CD14-positive monocyte (primary cell): ENCODE measurements around the gene KRTAP4-16. TPM values are rescaled to one million over a fixed set of nuclear protein-coding genes. Genes with fewer than 3 reads are reported as not detected.

Experiments used
- DNase-seq, 3 donors: peaks; one replicate each; pipeline ENCODE4 v3.0.0-alpha.2; 2011 to 2022
- H2AFZ ChIP-seq: 2 replicates; pipeline ENCODE4 v1.6.0; 2012; ENCODE audit warnings: mild to moderate bottlenecking, low read depth, low read length, inconsistent platforms; ENCODE audit not compliant: insufficient read depth, poor library complexity, severe bottlenecking
- H3K27ac ChIP-seq, 2 donors: 1 replicate in 1 of 2; 2 replicates in 1 of 2; pipeline ENCODE4 v1.5.1; 2012 to 2013; ENCODE audit warnings: low read length in 2 of 2, control low read depth in 1 of 2, inconsistent platforms in 1 of 2, low read depth in 1 of 2, mild to moderate bottlenecking in 1 of 2
- H3K27me3 ChIP-seq, 2 donors: one replicate each; pipeline versions ENCODE4 v1.6.0 to v1.6.1; 2011 to 2013; ENCODE audit warnings: low read length in 2 of 2; ENCODE audit not compliant: control insufficient read depth in 2 of 2, insufficient read depth in 2 of 2
- H3K36me3 ChIP-seq, 2 donors: replicated peaks in 1 of 2; 1 replicate in 1 of 2; 2 replicates in 1 of 2; pipeline versions ENCODE4 v1.5.1 to v1.6.1; 2012 to 2013; ENCODE audit warnings: low read length in 2 of 2, control low read depth in 1 of 2, inconsistent platforms in 1 of 2, mild to moderate bottlenecking in 1 of 2; ENCODE audit not compliant: insufficient read depth in 2 of 2, control insufficient read depth in 1 of 2
- H3K4me1 ChIP-seq, 2 donors: 1 replicate in 1 of 2; 2 replicates in 1 of 2; pipeline versions ENCODE4 v1.5.1 to v1.6.1; 2012 to 2013; ENCODE audit warnings: low read length in 2 of 2, control low read depth in 1 of 2, inconsistent platforms in 1 of 2, mild to moderate bottlenecking in 1 of 2, moderate library complexity in 1 of 2; ENCODE audit not compliant: insufficient read depth in 2 of 2, control insufficient read depth in 1 of 2
- H3K4me2 ChIP-seq: replicated peaks from 2 replicates; pipeline ENCODE3; 2012; ENCODE audit warnings: low read length, moderate library complexity, mild to moderate bottlenecking; ENCODE audit not compliant: poor library complexity, severe bottlenecking; ENCODE audit errors: extremely low read depth
- H3K4me3 ChIP-seq, 3 experiments: fragments of 200-600 bp in 1 of 3; sonication (generic) in 1 of 3; replicated peaks in 1 of 3; 1 replicate in 2 of 3; 2 replicates in 1 of 3; pipeline ENCODE4 v1.5.1; 2011 to 2013; ENCODE audit warnings: low read length in 3 of 3, mild to moderate bottlenecking in 3 of 3, control low read depth in 2 of 3, low read depth in 2 of 3, inconsistent platforms in 1 of 3, moderate library complexity in 1 of 3
- H3K79me2 ChIP-seq: 2 replicates; pipeline ENCODE4 v1.6.0; 2012; ENCODE audit warnings: mild to moderate bottlenecking, control low read depth, inconsistent platforms, low read length, moderate library complexity; ENCODE audit not compliant: insufficient read depth
- H3K9ac ChIP-seq: 2 replicates; pipeline ENCODE4 v1.6.0; 2017; ENCODE audit warnings: low read length, mild to moderate bottlenecking; ENCODE audit not compliant: insufficient read depth, poor library complexity, severe bottlenecking
- H3K9me3 ChIP-seq, 2 donors: replicated peaks in 1 of 2; 1 replicate in 1 of 2; 2 replicates in 1 of 2; pipeline versions ENCODE4 v1.5.1 to v1.6.1; 2012 to 2013; ENCODE audit warnings: low read length in 2 of 2, control low read depth in 1 of 2; ENCODE audit not compliant: control insufficient read depth in 1 of 2, insufficient read depth in 1 of 2
- H4K20me1 ChIP-seq: 2 replicates; pipeline ENCODE4 v1.6.0; 2012; ENCODE audit warnings: mild to moderate bottlenecking, low read length, control low read depth, moderate library complexity; ENCODE audit not compliant: insufficient read depth
- H3K27ac Mint-ChIP-seq, 7 donors: one replicate each; pipeline ENCODE4 v1.8.0; 2020; ENCODE audit warnings: mild to moderate bottlenecking in 7 of 7, mixed read lengths in 7 of 7, moderate library complexity in 6 of 7, inconsistent platforms in 2 of 7
- H3K27me3 Mint-ChIP-seq, 3 donors: one replicate each; pipeline ENCODE4 v1.8.0; 2021 to 2022; ENCODE audit warnings: low read depth in 3 of 3, mild to moderate bottlenecking in 3 of 3, mixed read lengths in 3 of 3, moderate library complexity in 3 of 3, inconsistent platforms in 1 of 3
- H3K36me3 Mint-ChIP-seq, 2 donors: one replicate each; pipeline ENCODE4 v1.8.0; 2020; ENCODE audit warnings: mixed read lengths in 2 of 2, inconsistent platforms in 1 of 2, mild to moderate bottlenecking in 1 of 2
- H3K4me1 Mint-ChIP-seq: one replicate; pipeline ENCODE4 v1.8.0; 2020; ENCODE audit warnings: mild to moderate bottlenecking, mixed read lengths
- H3K4me3 Mint-ChIP-seq, 2 donors: one replicate each; pipeline ENCODE4 v1.8.0; 2020; ENCODE audit warnings: mild to moderate bottlenecking in 2 of 2, mixed read lengths in 2 of 2, moderate library complexity in 1 of 2
- H3K9me3 Mint-ChIP-seq, 7 donors: one replicate each; pipeline ENCODE4 v1.8.0; 2020 to 2022; ENCODE audit warnings: mixed read lengths in 7 of 7, mild to moderate bottlenecking in 6 of 7, moderate library complexity in 6 of 7, inconsistent platforms in 2 of 7
- WGBS: methylation state at CpG from one replicate; pipeline ENCODE4 v1.1.5; 2013; ENCODE audit warnings: missing lambda C conversion rate; ENCODE audit not compliant: insufficient coverage; 5-methylcytosine and 5-hydroxymethylcytosine counted together
- intact Hi-C, 2 donors: fragments of 100-400 bp; cut with micrococcal nuclease; formaldehyde crosslinking; loops; one replicate each; pipeline versions ENCODE4 v1.15.0 to v1.15.1; 2023
- polyA plus RNA-seq, 3 donors: library from polyadenylated mRNA; depleted of rRNA in 1 of 3; unstranded in 2 of 3; stranded (reverse) in 1 of 3; fragments of 300-500 nt in 2 of 3; fragments of >200 nt in 1 of 3; fragmentation: Illumina TruSeq in 2 of 3; gene quantifications; 1 replicate in 2 of 3; 2 replicates in 1 of 3; pipeline ENCODE4 v1.2.3, GENCODE V29; 2012 to 2021
- TF ChIP-seq, protein P1 (sequence below): fragments of 200-600 bp; IDR thresholded peaks from one replicate; pipeline ENCODE4 v1.8.0; 2022; ENCODE audit warnings: antibody characterized with exemption, mild to moderate bottlenecking

The KRTAP4-16 gene
- polyA plus RNA-seq, 3 donors, result not detected

DNA sequence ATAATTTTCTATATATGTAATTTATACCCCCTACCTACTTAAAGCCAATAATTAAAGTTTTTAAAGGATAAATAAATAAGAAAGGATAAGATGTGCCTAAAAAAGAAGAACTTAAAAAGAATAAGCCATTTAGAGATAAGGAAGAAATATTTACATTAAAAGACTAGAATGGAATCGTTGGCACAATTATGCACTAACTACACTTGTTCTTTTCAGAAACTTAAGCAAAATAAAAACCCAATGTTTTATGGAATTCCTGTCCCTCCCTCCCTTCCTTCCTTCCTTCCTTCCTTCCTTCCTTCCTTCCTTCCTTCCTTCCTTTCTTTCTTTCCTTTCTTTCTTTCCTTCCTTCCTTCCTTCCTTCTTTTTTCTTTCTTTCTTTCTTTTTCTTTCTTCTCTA is 42.8 kb upstream of the KRTAP4-16 start:
- H3K36me3 ChIP-seq, result no peaks in the 10 kb centered on the region
- H2AFZ ChIP-seq, result no peak overlapping the region
- peaks cover 3 to 4% (median 3%) of the 10 kb centered on the region in 3 donors for H3K27me3 Mint-ChIP-seq
- intact Hi-C loops, result no loop called here
- H3K4me3 ChIP-seq, result no peak overlapping the region
- no peak overlapping the region for H3K4me3 Mint-ChIP-seq
- H3K4me1 Mint-ChIP-seq, result no peaks in the 10 kb centered on the region
- H3K9me3 Mint-ChIP-seq, result peaks cover 17 to 36% (median 29%) of the 10 kb centered on the region in 7 donors
- H3K27me3 ChIP-seq, result no peaks in the 10 kb centered on the region
- H3K27ac Mint-ChIP-seq, result no peak overlapping the region
- no peaks in the 10 kb centered on the region for H3K4me1 ChIP-seq
- H3K27ac ChIP-seq, result no peak overlapping the region
- H3K4me2 ChIP-seq, result no peak overlapping the region
- H3K9me3 ChIP-seq, result peaks cover 11 to 23% of the 10 kb centered on the region in 2 donors
- no peaks in the 10 kb centered on the region for H3K79me2 ChIP-seq
- TF ChIP-seq, protein P1, sequence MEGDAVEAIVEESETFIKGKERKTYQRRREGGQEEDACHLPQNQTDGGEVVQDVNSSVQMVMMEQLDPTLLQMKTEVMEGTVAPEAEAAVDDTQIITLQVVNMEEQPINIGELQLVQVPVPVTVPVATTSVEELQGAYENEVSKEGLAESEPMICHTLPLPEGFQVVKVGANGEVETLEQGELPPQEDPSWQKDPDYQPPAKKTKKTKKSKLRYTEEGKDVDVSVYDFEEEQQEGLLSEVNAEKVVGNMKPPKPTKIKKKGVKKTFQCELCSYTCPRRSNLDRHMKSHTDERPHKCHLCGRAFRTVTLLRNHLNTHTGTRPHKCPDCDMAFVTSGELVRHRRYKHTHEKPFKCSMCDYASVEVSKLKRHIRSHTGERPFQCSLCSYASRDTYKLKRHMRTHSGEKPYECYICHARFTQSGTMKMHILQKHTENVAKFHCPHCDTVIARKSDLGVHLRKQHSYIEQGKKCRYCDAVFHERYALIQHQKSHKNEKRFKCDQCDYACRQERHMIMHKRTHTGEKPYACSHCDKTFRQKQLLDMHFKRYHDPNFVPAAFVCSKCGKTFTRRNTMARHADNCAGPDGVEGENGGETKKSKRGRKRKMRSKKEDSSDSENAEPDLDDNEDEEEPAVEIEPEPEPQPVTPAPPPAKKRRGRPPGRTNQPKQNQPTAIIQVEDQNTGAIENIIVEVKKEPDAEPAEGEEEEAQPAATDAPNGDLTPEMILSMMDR, result no peak
- no peaks in the 10 kb centered on the region for H4K20me1 ChIP-seq
- DNase-seq, result no peak
- no CpG with 5 or more reads among the region's 1 CpG for WGBS
- H3K9ac ChIP-seq, result no peak overlapping the region
- no peaks in the 10 kb centered on the region for H3K36me3 Mint-ChIP-seq

DNA sequence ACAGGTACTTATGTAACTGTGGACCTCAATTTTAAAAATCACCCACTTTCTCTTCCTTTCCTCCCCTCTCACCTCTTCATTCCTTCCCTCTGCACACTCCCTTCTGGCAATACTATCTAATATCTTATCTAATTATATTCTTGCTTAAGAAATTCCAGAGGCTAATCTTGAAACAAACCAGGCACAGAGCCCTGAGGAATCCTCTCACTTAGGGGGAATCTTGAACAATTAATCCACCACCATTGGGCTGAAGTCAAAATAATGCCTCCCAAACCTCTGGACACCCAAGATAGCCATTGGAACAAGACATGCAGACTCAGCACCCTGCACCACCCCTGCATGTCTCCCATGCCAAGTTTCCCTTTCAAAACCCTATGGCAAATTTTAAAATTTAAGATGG is 39.4 kb upstream of the KRTAP4-16 start:
- H3K4me3 Mint-ChIP-seq, result no peak overlapping the region
- H3K9ac ChIP-seq, result no peak overlapping the region
- no peak overlapping the region for H3K4me3 ChIP-seq
- H3K4me1 Mint-ChIP-seq, result no peaks in the 10 kb centered on the region
- H3K4me1 ChIP-seq, result no peaks in the 10 kb centered on the region
- no peaks in the 10 kb centered on the region for H3K36me3 Mint-ChIP-seq
- H3K4me2 ChIP-seq, result no peak overlapping the region
- no peak overlapping the region for H2AFZ ChIP-seq
- intact Hi-C loops, result no loop called here
- H3K27ac Mint-ChIP-seq, result no peak overlapping the region
- TF ChIP-seq, protein P1, result no peak
- no peaks in the 10 kb centered on the region for H3K79me2 ChIP-seq
- DNase-seq, result no peak
- H3K27ac ChIP-seq, result no peak overlapping the region
- H3K27me3 ChIP-seq, result no peaks in the 10 kb centered on the region
- H3K36me3 ChIP-seq, result no peaks in the 10 kb centered on the region
- H4K20me1 ChIP-seq, result no peaks in the 10 kb centered on the region
- H3K27me3 Mint-ChIP-seq, result peaks cover 0 to 2% (median 1%) of the 10 kb centered on the region in 3 donors
- H3K9me3 ChIP-seq, result peaks cover 14 to 27% of the 10 kb centered on the region in 2 donors
- H3K9me3 Mint-ChIP-seq, result peaks cover 26 to 46% (median 35%) of the 10 kb centered on the region in 7 donors
